K562 (cell line): ENCODE data around the gene PLA1A.

ENCODE experiments used
- CTCF ChIP-seq, 3 experiments: IDR thresholded peaks in 2 of 3; conservative IDR thresholded peaks in 1 of 3; 2 replicates each; pipeline ENCODE4 v1.5.1; 2011 to 2012; ENCODE audit warnings: low read length in 3 of 3, mild to moderate bottlenecking in 3 of 3, control low read depth in 2 of 3, improper control_type of control experiment in 1 of 3, inconsistent platforms in 1 of 3, low read depth in 1 of 3, mixed read lengths in 1 of 3, moderate library complexity in 1 of 3; ENCODE audit not compliant: insufficient read depth in 2 of 3
- KLF10 ChIP-seq: fragments of 250-450 bp; sonication (Bioruptor Pico); IDR thresholded peaks from 2 replicates; pipeline ENCODE4 v1.6.1; 2021; ENCODE audit warnings: matching md5 sums
- NR3C1 ChIP-seq: sonication (generic); formaldehyde crosslinking; IDR thresholded peaks from 2 replicates; pipeline ENCODE4 v1.8.1; 2022; ENCODE audit warnings: missing genetic modification reagents
- RBM25 ChIP-seq: fragments of 200-400 bp; formaldehyde crosslinking; IDR thresholded peaks from 2 replicates; pipeline ENCODE4 v1.6.1; 2018; ENCODE audit warnings: low read length, low read depth, moderate library complexity; ENCODE audit not compliant: severe bottlenecking

- TF ChIP-seq KLF10 (CRISPR knock-in tag) (no peak), NR3C1 (CRISPR knock-in tag) (no peak), RBM25 (no peak), CTCF (IDR thresholded peaks at IDR 0.05 in 2 of 3, conservative IDR thresholded peaks at IDR 0.05 in 1 of 3; ENCODE audit: insufficient read depth in 2 of 3, low read depth in 1 of 3, low read length in 3 of 3) (no peak)
These were observed 79.9 kb downstream of the PLA1A start for GRCh38 chr3:119677641-119677934.
